KOPT-K1 (cell line): ENCODE data around the gene CFAP119.

Experiments used
- H3K27ac ChIP-seq: fragments of 200-600 bp; sonication (generic); 2 replicates; pipeline ENCODE4 v1.5.1; 2016; ENCODE audit warnings: antibody characterized with exemption, mild to moderate bottlenecking, low read depth, low read length; ENCODE audit not compliant: poor library complexity, severe bottlenecking
- H3K36me3 ChIP-seq: fragments of 200-600 bp; sonication (generic); 2 replicates; pipeline ENCODE4 v1.5.1; 2017; ENCODE audit warnings: antibody characterized with exemption, mild to moderate bottlenecking, low read length, moderate library complexity; ENCODE audit not compliant: insufficient read depth
- H3K9me3 ChIP-seq: fragments of 200-600 bp; sonication (generic); 2 replicates; pipeline ENCODE4 v1.5.1; 2017; ENCODE audit warnings: antibody characterized with exemption, low read length, mild to moderate bottlenecking; ENCODE audit not compliant: insufficient read depth, poor library complexity, severe bottlenecking

Gene CFAP119

DNA sequence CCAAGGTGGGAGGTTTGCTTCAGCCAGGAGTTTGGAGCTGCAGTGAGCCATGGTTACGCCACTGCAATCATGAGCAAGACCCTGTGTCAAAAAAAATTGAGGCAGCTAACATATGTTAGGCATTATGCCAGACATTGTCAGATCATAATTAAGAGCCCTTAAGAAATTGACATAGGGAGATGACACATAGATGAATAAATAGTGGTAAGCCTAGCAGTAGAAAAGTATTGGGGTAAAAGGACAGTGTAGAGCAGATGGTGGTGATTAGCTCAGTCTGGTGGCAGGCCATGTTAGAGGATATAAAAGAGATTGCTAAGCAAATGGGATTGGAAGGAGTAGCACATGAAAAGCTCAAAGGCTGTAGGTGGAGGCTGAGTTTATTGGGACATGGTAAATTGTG, 40.3 kb downstream of the CFAP119 start:
- Histone ChIP-seq H3K36me3 (peaks cover 99% of the 10 kb centered on the region), H3K27ac (no peak overlapping the region), H3K9me3 (no peaks in the 10 kb centered on the region)

DNA sequence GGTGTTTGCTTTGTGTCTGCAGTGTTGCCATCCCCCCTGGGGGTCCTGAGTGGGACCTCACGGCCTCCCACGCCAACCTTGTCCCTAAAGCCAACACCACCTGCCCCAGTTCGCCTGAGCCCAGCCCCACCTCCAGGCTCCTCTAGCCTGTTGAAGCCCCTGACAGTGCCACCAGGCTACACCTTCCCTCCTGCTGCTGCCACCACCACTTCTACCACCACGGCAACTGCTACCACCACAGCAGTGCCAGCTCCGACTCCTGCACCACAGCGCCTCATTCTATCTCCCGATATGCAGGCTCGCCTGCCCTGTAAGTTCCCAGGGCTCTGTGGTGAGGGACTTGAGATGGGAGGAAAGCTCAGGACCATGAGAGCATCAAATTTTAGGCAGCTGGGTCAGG, 40.7 kb downstream of the CFAP119 start:
- H3K9me3 ChIP-seq: no peaks in the 10 kb centered on the region
- no peak overlapping the region for H3K27ac ChIP-seq
- H3K36me3 ChIP-seq: peaks cover 99% of the 10 kb centered on the region

DNA sequence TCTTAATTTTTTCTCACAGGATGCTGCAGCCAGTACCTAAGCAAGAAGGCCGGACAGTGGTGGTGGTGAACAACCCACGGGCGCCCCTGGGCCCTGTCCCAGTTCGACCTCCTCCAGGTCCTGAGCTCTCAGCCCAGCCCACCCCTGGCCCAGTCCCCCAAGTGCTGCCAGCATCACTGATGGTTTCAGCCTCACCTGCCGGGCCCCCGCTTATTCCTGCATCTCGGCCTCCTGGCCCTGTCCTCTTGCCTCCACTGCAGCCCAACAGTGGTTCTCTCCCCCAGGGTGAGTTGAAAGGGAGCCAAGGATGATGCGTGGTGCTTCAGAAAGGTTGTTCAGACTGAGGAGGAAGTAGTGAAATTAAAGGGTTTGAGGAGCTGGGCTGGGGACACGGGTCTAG, 41.2 kb downstream of the CFAP119 start:
- Histone ChIP-seq H3K36me3 (peaks cover 99% of the 10 kb centered on the region), H3K9me3 (no peaks in the 10 kb centered on the region), H3K27ac (no peak overlapping the region)

DNA sequence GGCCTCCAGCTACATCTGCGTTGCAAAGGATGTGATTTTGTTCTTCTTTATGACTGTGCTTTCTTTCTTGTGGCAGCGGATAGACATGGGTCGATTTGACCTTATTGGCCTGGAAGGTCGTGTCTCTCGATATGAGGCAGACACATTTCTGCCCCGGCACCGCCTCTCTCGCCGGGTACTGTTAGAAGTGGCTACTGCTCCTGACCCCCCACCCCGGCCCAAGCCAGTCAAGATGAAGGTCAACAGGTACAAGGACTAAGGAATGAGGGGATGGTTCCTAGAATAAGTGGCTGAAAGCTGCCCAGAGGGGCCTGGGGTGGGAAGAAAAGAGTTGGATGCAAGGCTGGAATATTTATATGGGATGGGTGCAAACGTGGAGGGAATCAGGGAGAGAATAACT, 41.8 kb downstream of the CFAP119 start:
- Histone ChIP-seq H3K27ac (no peak overlapping the region), H3K36me3 (peaks cover 99% of the 10 kb centered on the region), H3K9me3 (no peaks in the 10 kb centered on the region)

DNA sequence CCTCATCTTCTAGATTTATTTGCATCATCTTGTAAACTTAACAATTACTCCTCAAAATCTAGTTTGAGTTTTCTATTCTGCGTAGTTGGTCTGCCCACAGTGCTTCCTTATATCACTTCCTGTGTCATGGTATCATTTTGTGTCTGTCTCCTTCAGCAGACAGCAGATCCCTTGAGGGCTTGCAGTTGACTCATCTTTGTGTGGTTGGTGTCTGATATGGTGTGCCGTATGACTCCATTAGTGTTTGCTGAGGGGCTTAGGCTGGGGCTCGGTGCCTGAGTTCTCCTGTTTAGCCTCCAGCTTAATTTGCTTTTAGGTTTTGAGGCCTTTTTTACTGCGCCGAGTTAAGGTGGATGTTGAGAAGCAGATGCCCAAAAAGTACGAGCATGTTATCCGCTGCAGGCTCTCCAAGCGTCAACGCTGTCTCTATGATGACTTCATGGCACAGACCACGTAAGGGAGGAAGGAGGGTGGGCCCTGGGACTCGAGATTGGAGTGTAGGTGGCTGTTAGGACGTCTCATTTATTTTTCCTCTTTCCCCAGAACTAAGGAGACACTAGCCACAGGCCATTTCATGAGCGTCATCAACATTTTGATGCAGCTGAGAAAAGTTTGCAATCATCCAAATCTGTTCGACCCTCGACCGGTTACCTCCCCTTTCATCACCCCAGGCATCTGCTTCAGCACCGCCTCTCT, 46.0 kb downstream of the CFAP119 start:
- Histone ChIP-seq H3K9me3 (no peaks in the 10 kb centered on the region), H3K36me3 (peaks cover 99% of the 10 kb centered on the region), H3K27ac (no peak overlapping the region)

DNA sequence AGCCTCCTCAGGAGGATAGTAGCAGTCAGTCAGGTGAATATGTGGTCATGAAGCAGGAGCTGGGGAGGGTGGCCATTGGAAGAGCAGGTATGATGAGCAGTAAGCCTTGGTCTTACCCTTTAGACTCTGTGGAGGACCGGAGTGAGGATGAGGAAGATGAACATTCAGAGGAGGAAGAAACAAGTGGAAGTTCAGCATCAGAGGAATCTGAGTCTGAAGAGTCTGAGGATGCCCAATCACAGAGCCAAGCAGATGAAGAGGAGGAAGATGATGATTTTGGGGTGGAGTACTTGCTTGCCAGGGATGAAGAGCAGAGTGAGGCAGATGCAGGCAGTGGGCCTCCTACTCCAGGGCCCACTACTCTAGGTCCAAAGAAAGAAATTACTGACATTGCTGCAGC, 50.1 kb downstream of the CFAP119 start:
- Histone ChIP-seq H3K9me3 (no peaks in the 10 kb centered on the region), H3K27ac (no peak overlapping the region), H3K36me3 (peaks cover 100% of the 10 kb centered on the region)

DNA sequence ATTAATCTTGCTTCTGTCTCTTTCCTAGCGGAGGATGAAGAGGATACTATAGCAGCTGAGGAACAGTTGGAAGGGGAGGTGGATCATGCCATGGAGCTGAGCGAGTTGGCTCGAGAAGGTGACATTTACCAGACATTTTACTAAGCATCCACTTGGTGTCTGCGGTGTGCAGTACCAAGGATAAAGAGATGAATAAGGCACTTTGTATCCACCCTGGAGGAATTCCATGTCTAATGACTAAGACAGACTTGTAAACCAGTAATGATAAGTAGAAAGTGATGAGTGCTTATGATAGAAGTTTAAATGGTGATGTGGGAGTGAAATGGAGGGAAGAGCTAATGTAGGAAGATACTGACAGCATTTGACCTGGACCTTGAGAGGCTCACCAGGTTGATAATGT, 50.9 kb downstream of the CFAP119 start:
- Histone ChIP-seq H3K9me3 (no peaks in the 10 kb centered on the region), H3K36me3 (peaks cover 100% of the 10 kb centered on the region), H3K27ac (no peak overlapping the region)
